Measurements from ENCODE around the gene TRPC3.

TRPC3 gene

DNA sequence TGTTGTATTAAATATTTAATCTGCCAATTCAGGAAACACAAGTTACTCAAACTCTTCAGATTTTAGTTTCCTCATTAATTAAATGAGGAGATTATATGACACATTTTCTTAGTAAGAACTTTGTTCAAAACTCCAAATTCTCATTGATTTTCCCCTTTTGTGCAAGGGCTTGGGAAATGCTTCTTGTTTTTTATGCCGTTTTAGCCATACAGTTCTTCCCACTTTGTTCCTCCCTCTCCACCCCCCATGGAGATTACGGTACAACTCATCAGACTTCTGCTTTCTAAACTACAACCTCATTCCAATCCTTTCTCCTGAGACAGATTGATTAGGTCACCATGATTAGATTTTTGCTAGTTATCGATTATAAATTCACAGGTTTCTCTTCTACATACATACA lies 70.7 kb downstream of the TRPC3 start:
- H3K9me3 ChIP-seq (ENCODE audit: control insufficient read depth in 1 of 2, low read length in 2 of 2), result no peaks in the 10 kb centered on the region
- H3K4me1 ChIP-seq (ENCODE audit: control insufficient read depth in 1 of 2, insufficient read depth in 2 of 2, low read length in 2 of 2), result no peaks in the 10 kb centered on the region
- no peak overlapping the region for H3K4me3 ChIP-seq (ENCODE audit: low read depth in 1 of 2, low read length in 2 of 2)
- H3K27me3 ChIP-seq (ENCODE audit: control insufficient read depth in 1 of 2, insufficient read depth in 2 of 2, low read length in 2 of 2), result no peaks in the 10 kb centered on the region
- H3K36me3 ChIP-seq (ENCODE audit: control insufficient read depth in 1 of 2, insufficient read depth in 2 of 2, low read length in 2 of 2), result no peaks in the 10 kb centered on the region
- H3K27ac ChIP-seq (ENCODE audit: low read depth, low read length), result no peak overlapping the region
- no peak overlapping the region for H3K9ac ChIP-seq (ENCODE audit: low read depth in 1 of 2, low read length in 2 of 2)

DNA sequence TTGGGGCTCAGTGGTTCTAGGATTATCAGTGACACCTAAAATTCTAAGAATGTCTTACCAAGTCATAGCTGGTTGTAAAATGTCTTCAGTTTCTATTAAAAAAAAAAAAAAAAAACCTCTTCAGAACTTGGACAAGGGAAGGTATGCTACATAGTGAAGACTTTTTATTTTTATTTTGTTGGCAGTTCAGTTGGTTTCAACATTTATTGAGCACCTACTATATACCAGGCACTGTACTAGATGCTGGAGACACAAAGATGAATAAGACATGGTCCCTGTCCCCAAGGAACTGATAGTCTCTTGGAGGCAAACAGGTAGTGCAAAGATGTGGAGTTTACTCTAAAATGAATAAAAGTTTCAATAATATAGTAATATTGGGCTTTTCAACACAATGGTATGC lies 72.7 kb downstream of the TRPC3 start:
- no peak overlapping the region for H3K4me3 ChIP-seq (ENCODE audit: low read depth in 1 of 2, low read length in 2 of 2)
- no peaks in the 10 kb centered on the region for H3K9me3 ChIP-seq (ENCODE audit: control insufficient read depth in 1 of 2, low read length in 2 of 2)
- H3K27ac ChIP-seq (ENCODE audit: low read depth, low read length), result no peak overlapping the region
- H3K4me1 ChIP-seq (ENCODE audit: control insufficient read depth in 1 of 2, insufficient read depth in 2 of 2, low read length in 2 of 2), result no peaks in the 10 kb centered on the region
- H3K9ac ChIP-seq (ENCODE audit: low read depth in 1 of 2, low read length in 2 of 2), result no peak overlapping the region
- no peaks in the 10 kb centered on the region for H3K27me3 ChIP-seq (ENCODE audit: control insufficient read depth in 1 of 2, insufficient read depth in 2 of 2, low read length in 2 of 2)
- no peaks in the 10 kb centered on the region for H3K36me3 ChIP-seq (ENCODE audit: control insufficient read depth in 1 of 2, insufficient read depth in 2 of 2, low read length in 2 of 2)

DNA sequence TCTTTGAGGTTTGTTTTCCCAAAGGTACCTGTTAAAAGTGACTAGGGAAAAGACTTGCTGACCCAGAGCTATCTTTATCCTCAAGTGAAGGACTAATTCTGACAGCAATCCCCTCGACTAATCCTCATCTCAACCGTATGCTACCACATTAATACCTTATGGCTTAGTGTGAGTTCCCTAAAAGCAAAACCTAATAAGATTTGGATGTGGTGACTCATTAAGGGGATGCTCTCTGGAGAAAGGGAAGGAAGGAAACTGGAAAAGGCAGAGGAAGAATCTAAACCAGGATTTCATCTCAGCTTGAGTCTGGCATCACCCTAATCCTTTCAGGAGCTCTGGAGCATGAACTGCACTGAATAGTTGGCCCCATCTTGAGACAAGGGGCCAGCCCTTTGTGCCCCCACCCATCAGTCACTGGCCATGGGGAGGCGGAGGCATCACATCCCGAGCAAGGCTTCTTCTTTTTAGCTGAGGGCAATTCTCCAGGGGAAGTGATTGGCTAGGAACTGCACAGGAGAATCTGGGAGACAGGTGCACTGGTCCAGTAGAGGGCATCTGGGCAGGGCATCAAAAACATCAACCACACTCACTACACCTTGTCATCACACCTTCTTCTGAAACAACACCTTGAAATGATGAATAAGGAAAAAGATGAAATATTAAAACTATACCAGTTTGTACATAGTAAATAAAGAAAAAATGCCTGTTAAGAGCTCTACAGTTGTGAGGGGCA lies 74.7 kb downstream of the TRPC3 start:
- H3K9me3 ChIP-seq (ENCODE audit: control insufficient read depth in 1 of 2, low read length in 2 of 2), result no peaks in the 10 kb centered on the region
- no peak overlapping the region for H3K9ac ChIP-seq (ENCODE audit: low read depth in 1 of 2, low read length in 2 of 2)
- no peak overlapping the region for H3K4me3 ChIP-seq (ENCODE audit: low read depth in 1 of 2, low read length in 2 of 2)
- no peaks in the 10 kb centered on the region for H3K4me1 ChIP-seq (ENCODE audit: control insufficient read depth in 1 of 2, insufficient read depth in 2 of 2, low read length in 2 of 2)
- no peaks in the 10 kb centered on the region for H3K36me3 ChIP-seq (ENCODE audit: control insufficient read depth in 1 of 2, insufficient read depth in 2 of 2, low read length in 2 of 2)
- H3K27ac ChIP-seq (ENCODE audit: low read depth, low read length), result no peak overlapping the region
- H3K27me3 ChIP-seq (ENCODE audit: control insufficient read depth in 1 of 2, insufficient read depth in 2 of 2, low read length in 2 of 2), result no peaks in the 10 kb centered on the region

DNA sequence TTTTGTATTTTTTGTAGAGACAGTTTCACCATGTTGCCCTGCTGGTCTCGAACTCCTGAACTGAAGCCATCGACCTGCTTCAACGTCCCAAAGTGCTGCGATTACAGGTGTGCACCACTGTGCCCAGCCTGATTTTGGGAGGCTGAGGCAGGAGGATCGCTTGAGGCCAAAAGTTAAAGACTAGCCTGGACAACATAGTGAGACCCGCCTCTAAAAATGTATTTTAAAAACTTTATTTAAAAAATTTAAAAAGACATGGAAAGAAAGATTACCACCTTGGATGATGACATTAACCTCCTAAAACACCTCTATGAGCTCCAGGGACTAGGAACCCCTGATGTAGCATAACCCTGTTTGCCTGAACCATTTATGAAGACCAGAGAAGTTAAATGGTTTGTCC lies 75.8 kb downstream of the TRPC3 start:
- Histone ChIP-seq H3K27ac (ENCODE audit: low read depth, low read length) (no peak overlapping the region), H3K9me3 (ENCODE audit: control insufficient read depth in 1 of 2, low read length in 2 of 2) (no peaks in the 10 kb centered on the region), H3K4me1 (ENCODE audit: control insufficient read depth in 1 of 2, insufficient read depth in 2 of 2, low read length in 2 of 2) (no peaks in the 10 kb centered on the region), H3K27me3 (ENCODE audit: control insufficient read depth in 1 of 2, insufficient read depth in 2 of 2, low read length in 2 of 2) (no peaks in the 10 kb centered on the region), H3K36me3 (ENCODE audit: control insufficient read depth in 1 of 2, insufficient read depth in 2 of 2, low read length in 2 of 2) (no peaks in the 10 kb centered on the region), H3K4me3 (ENCODE audit: low read depth in 1 of 2, low read length in 2 of 2) (no peak overlapping the region), H3K9ac (ENCODE audit: low read depth in 1 of 2, low read length in 2 of 2) (no peak overlapping the region)

DNA sequence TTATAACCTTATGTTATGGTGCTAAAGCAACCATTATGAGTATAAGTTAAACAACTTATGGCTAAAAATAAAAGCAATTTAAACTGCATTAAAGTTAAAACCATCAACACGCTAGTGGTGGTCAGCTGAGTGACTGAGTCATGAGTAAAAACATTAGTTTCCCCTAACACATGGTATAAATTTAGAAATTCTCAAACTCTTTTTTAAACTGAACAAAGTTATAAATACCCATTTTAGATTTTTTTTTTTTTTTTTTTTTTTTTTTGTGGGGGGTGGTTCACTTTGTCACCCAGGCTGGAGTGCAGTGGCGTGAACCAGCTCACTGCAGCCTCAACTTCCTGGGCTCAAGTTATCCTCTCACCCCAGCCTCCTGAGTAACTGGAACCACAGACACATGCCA lies 76.2 kb downstream of the TRPC3 start:
- no peak overlapping the region for H3K4me3 ChIP-seq (ENCODE audit: low read depth in 1 of 2, low read length in 2 of 2)
- no peaks in the 10 kb centered on the region for H3K4me1 ChIP-seq (ENCODE audit: control insufficient read depth in 1 of 2, insufficient read depth in 2 of 2, low read length in 2 of 2)
- H3K27ac ChIP-seq (ENCODE audit: low read depth, low read length), result no peak overlapping the region
- no peaks in the 10 kb centered on the region for H3K9me3 ChIP-seq (ENCODE audit: control insufficient read depth in 1 of 2, low read length in 2 of 2)
- H3K36me3 ChIP-seq (ENCODE audit: control insufficient read depth in 1 of 2, insufficient read depth in 2 of 2, low read length in 2 of 2), result no peaks in the 10 kb centered on the region
- no peaks in the 10 kb centered on the region for H3K27me3 ChIP-seq (ENCODE audit: control insufficient read depth in 1 of 2, insufficient read depth in 2 of 2, low read length in 2 of 2)
- no peak overlapping the region for H3K9ac ChIP-seq (ENCODE audit: low read depth in 1 of 2, low read length in 2 of 2)

DNA sequence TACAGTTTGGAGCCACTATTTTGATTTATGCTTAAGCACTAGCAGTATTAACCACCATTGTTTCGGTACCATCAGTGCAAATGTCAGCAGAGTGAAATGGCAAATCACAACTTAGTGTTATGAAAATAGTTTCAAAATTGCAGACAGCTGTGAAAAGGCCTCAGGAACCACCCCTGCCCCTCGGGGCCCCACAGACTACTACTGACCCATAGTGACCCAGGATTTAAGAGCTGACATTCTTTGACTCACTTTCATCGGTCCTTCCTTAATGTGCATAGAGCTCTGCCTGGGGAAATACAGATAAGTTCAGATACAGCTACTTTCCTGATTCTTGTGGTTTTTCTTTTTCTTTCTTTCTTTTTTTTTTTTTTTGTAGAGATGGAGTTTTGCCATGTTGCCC lies 78.3 kb downstream of the TRPC3 start:
- Histone ChIP-seq H3K9me3 (ENCODE audit: control insufficient read depth in 1 of 2, low read length in 2 of 2) (no peaks in the 10 kb centered on the region), H3K9ac (ENCODE audit: low read depth in 1 of 2, low read length in 2 of 2) (no peak overlapping the region), H3K36me3 (ENCODE audit: control insufficient read depth in 1 of 2, insufficient read depth in 2 of 2, low read length in 2 of 2) (no peaks in the 10 kb centered on the region), H3K4me1 (ENCODE audit: control insufficient read depth in 1 of 2, insufficient read depth in 2 of 2, low read length in 2 of 2) (peaks cover 6 to 9% of the 10 kb centered on the region in 2 donors), H3K4me3 (ENCODE audit: low read depth in 1 of 2, low read length in 2 of 2) (no peak overlapping the region), H3K27me3 (ENCODE audit: control insufficient read depth in 1 of 2, insufficient read depth in 2 of 2, low read length in 2 of 2) (no peaks in the 10 kb centered on the region), H3K27ac (ENCODE audit: low read depth, low read length) (no peak overlapping the region)

DNA sequence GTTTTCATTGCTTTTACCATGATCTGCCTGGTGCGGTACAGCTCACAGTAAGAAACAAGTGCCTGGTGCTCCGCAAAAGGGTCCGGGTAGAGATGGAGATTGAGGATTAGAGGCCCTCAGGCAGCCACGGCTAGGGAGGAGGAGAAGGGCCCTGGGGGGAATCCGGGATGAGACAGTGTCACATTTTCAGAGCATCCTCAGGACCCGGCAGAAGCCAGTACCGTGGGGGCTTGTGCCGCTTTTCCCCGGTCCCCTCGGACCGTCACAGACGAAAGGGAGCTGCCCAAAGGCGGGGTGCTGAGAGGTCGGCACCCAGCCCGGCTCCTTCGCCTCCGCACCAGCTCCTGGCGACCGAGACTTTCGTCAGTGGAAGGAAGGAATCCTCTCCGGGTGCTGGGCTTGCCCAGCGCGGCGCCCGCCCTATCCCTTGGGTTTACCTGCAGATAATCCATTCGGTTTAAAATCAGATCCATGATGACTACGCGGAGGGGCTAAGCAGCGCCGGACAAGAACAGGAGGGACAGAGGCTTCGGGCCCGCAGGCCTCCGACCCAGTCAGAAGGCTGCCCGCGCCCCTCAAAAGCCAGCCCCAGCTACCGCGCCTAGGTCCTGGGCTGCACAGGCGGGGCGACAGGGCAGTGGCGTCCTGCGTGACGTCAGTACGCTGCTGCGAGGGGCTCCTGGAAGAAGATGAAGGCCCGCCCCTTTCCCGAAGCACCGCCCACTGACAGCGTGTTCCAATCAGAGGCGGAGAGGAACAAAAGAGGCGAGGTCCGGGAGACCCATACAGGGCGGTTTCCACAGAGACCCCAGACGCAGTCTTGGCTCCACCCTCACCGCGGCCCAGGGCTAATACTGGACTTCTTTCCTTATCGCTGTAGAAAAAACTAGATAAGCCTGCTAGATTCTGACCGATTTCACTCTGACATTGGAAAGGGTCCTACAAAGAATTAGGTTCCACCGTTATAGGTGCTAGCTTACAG lies 81.7 kb downstream of the TRPC3 start, which contains the start of gene BBS7:
Gene BBS7, minus strand, starts transcription at position 634 of the 982 bp plus-strand sequence. Its CDS starts 161 bp downstream, at position 473.
- H3K9me3 ChIP-seq (ENCODE audit: control insufficient read depth in 1 of 2, low read length in 2 of 2), result no peaks in the 10 kb centered on the region
- no peaks in the 10 kb centered on the region for H3K36me3 ChIP-seq (ENCODE audit: control insufficient read depth in 1 of 2, insufficient read depth in 2 of 2, low read length in 2 of 2)
- peak within 1 kb of the TSS; percentile 84 for H3K27ac ChIP-seq (ENCODE audit: low read depth, low read length)
- peaks cover 6 to 9% of the 10 kb centered on the region in 2 donors for H3K4me1 ChIP-seq (ENCODE audit: control insufficient read depth in 1 of 2, insufficient read depth in 2 of 2, low read length in 2 of 2)
- H3K9ac ChIP-seq (ENCODE audit: low read depth in 1 of 2, low read length in 2 of 2), result peak within 1 kb of the TSS; percentile 83 to 93
- H3K4me3 ChIP-seq (ENCODE audit: low read depth in 1 of 2, low read length in 2 of 2), result peak within 1 kb of the TSS; percentile 95 to 98
- no peaks in the 10 kb centered on the region for H3K27me3 ChIP-seq (ENCODE audit: control insufficient read depth in 1 of 2, insufficient read depth in 2 of 2, low read length in 2 of 2)

DNA sequence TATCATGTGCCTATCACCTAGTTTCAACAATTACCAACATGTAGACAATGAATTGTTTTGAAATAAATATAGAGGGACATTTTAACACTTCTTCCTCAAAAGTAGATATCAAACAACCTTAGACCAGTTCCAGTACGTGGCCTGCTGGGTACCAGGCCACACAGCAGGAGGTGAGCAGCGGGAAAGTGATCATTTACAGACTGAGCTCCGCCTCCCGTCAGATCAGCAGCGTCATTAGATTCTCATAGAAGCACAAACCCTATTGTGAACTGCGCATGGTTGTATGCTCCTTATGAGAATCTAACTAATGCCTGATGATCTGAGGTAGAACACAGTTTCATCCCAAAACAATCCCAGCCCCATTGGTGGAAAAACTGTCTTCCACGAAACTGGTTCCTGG lies 88.1 kb downstream of the TRPC3 start:
- Histone ChIP-seq H3K4me3 (ENCODE audit: low read depth in 1 of 2, low read length in 2 of 2) (no peak overlapping the region), H3K27me3 (ENCODE audit: control insufficient read depth in 1 of 2, insufficient read depth in 2 of 2, low read length in 2 of 2) (no peaks in the 10 kb centered on the region), H3K27ac (ENCODE audit: low read depth, low read length) (no peak overlapping the region), H3K36me3 (ENCODE audit: control insufficient read depth in 1 of 2, insufficient read depth in 2 of 2, low read length in 2 of 2) (peaks cover 0 to 9% of the 10 kb centered on the region in 2 donors), H3K9me3 (ENCODE audit: control insufficient read depth in 1 of 2, low read length in 2 of 2) (no peaks in the 10 kb centered on the region), H3K4me1 (ENCODE audit: control insufficient read depth in 1 of 2, insufficient read depth in 2 of 2, low read length in 2 of 2) (peaks cover 0 to 1% of the 10 kb centered on the region in 2 donors), H3K9ac (ENCODE audit: low read depth in 1 of 2, low read length in 2 of 2) (no peak overlapping the region)

DNA sequence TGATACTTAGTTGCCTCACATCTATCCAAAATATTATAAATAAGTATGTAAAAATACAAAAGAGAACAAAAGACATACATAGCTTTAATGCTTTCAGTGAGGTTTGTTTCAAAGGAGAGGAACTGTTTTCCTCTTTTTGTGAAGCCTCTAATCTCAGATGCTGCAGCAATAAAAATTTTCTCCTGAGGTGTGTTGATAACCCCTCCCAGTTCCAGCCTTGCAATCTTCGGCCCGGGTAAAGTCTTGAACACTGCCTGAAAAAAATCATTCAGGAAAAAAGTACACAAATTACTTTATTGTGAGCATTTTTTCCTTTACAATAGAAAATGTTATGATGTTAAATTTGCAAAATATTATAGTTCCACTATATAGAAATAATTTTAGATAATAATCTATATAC lies 90.4 kb downstream of the TRPC3 start:
- Histone ChIP-seq H3K27ac (ENCODE audit: low read depth, low read length) (no peak overlapping the region), H3K27me3 (ENCODE audit: control insufficient read depth in 1 of 2, insufficient read depth in 2 of 2, low read length in 2 of 2) (no peaks in the 10 kb centered on the region), H3K36me3 (ENCODE audit: control insufficient read depth in 1 of 2, insufficient read depth in 2 of 2, low read length in 2 of 2) (peaks cover 0 to 9% of the 10 kb centered on the region in 2 donors), H3K9me3 (ENCODE audit: control insufficient read depth in 1 of 2, low read length in 2 of 2) (no peaks in the 10 kb centered on the region), H3K4me1 (ENCODE audit: control insufficient read depth in 1 of 2, insufficient read depth in 2 of 2, low read length in 2 of 2) (no peaks in the 10 kb centered on the region), H3K4me3 (ENCODE audit: low read depth in 1 of 2, low read length in 2 of 2) (no peak overlapping the region), H3K9ac (ENCODE audit: low read depth in 1 of 2, low read length in 2 of 2) (no peak overlapping the region)

DNA sequence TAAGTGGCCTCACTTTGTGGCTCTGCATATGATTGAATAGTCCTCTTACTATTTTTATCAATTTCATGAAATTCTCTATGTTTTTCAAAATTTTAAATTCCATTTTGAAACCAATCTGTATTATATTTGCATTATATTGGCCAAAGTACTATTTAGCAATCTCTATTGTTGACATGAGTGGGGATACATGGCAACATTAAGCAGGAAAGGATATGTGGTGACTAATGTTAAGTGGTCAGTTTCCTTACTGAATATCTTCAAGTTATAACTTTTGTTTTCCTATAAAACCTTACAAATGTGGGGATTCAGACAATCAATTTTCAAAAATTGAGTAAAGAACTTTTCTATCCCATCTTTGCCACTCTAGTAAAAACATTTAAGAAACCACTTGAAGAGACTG lies 91.7 kb downstream of the TRPC3 start:
- Histone ChIP-seq H3K4me1 (ENCODE audit: control insufficient read depth in 1 of 2, insufficient read depth in 2 of 2, low read length in 2 of 2) (no peaks in the 10 kb centered on the region), H3K4me3 (ENCODE audit: low read depth in 1 of 2, low read length in 2 of 2) (no peak overlapping the region), H3K9me3 (ENCODE audit: control insufficient read depth in 1 of 2, low read length in 2 of 2) (no peaks in the 10 kb centered on the region), H3K9ac (ENCODE audit: low read depth in 1 of 2, low read length in 2 of 2) (no peak overlapping the region), H3K27me3 (ENCODE audit: control insufficient read depth in 1 of 2, insufficient read depth in 2 of 2, low read length in 2 of 2) (no peaks in the 10 kb centered on the region), H3K36me3 (ENCODE audit: control insufficient read depth in 1 of 2, insufficient read depth in 2 of 2, low read length in 2 of 2) (peaks cover 0 to 9% of the 10 kb centered on the region in 2 donors), H3K27ac (ENCODE audit: low read depth, low read length) (no peak overlapping the region)
